Stimulated activated CD8-positive, alpha-beta memory T cell treated with anti-CD3 and anti-CD28 coated beads, Interleukin-7, amount 100 ng/mL, for 1 hour (primary cell): ENCODE data around the gene PRKCD.

Source experiments
- DNase-seq, 2 donors: peaks; one replicate each; pipeline ENCODE4 v3.0.0-alpha.2; 2020; ENCODE audit warnings: low read depth in 2 of 2

Gene PRKCD

GRCh38 chr3:53155760-53156159 lies 5.2 kb upstream of the PRKCD start:
- DNase-seq, result no peak

GRCh38 chr3:53156368-53156834 lies 4.6 kb upstream of the PRKCD start:
- no peak for DNase-seq

- no peak for DNase-seq
These were observed 2.9 kb upstream of the PRKCD start for GRCh38 chr3:53157974-53158580.

- no peak for DNase-seq
These were observed 2.2 kb upstream of the PRKCD start for GRCh38 chr3:53158765-53159155.

GRCh38 chr3:53159156-53160060 lies 1.6 kb upstream of the PRKCD start:
- DNase-seq, result no peak

GRCh38 chr3:53160061-53160659 lies 849 bp upstream of the PRKCD start:
- no peak for DNase-seq

- DNase-seq, result no peak
These were observed 426 bp downstream of the PRKCD start for GRCh38 chr3:53161450-53161819.

- no peak for DNase-seq
These were observed 1.0 kb downstream of the PRKCD start for GRCh38 chr3:53161820-53162671.

GRCh38 chr3:53162672-53163443 lies 1.8 kb downstream of the PRKCD start:
- DNase-seq, result peak; percentile 29 to 30

- DNase-seq, result no peak
These were observed 2.7 kb downstream of the PRKCD start for GRCh38 chr3:53163444-53164387.

GRCh38 chr3:53164911-53165310 lies 3.9 kb downstream of the PRKCD start:
- DNase-seq, result no peak

GRCh38 chr3:53166206-53166605 lies 5.2 kb downstream of the PRKCD start:
- DNase-seq, result no peak

- no peak for DNase-seq
These were observed 5.8 kb downstream of the PRKCD start for GRCh38 chr3:53166781-53167291.

GRCh38 chr3:53167418-53168174 lies 6.6 kb downstream of the PRKCD start:
- DNase-seq, result no peak

- DNase-seq, result no peak
These were observed 7.3 kb downstream of the PRKCD start for GRCh38 chr3:53168175-53168923.

- DNase-seq, result no peak
These were observed 8.2 kb downstream of the PRKCD start for GRCh38 chr3:53169045-53169831.

GRCh38 chr3:53169832-53170324 lies 8.9 kb downstream of the PRKCD start:
- no peak for DNase-seq
